ENCODE results near the gene C7orf33. TPM values are rescaled to one million over a fixed set of nuclear protein-coding genes. Genes with fewer than 3 reads are reported as not detected.

Gene C7orf33
- total RNA-seq, 1 experiment from 2014 or later = not detected

- no peaks in the 10 kb centered on the region for H3K4me1 ChIP-seq (ENCODE audit: insufficient read depth, low read length)
- H2BK15ac ChIP-seq (ENCODE audit: low read depth, low read length) = no peak overlapping the region
- H2BK5ac ChIP-seq (ENCODE audit: insufficient read length, low read length) = no peak overlapping the region
- no peak overlapping the region for H2AFZ ChIP-seq (ENCODE audit: low read length)
- no peak overlapping the region for H3K4ac ChIP-seq (ENCODE audit: low read depth, low read length)
- no peak overlapping the region for H2BK12ac ChIP-seq (ENCODE audit: insufficient read length, low read depth, low read length)
- H3K23me2 ChIP-seq (ENCODE audit: insufficient read length, low read depth, low read length, poor library complexity, severe bottlenecking) = no peaks in the 10 kb centered on the region
- no peaks in the 10 kb centered on the region for H3K79me2 ChIP-seq (ENCODE audit: insufficient read depth, low read length)
- no peaks in the 10 kb centered on the region for H3K27me3 ChIP-seq (ENCODE audit: insufficient read depth, low read length)
- no peaks in the 10 kb centered on the region for H3K79me1 ChIP-seq (ENCODE audit: insufficient read depth, low read depth, low read length, poor library complexity, severe bottlenecking)
- peaks cover 0 to 3% of the 10 kb centered on the region in 2 experiments; a peak in 1 of 4 replicates for H3K4me1 Mint-ChIP-seq
- no peaks in the 10 kb centered on the region for H3K27me3 Mint-ChIP-seq (ENCODE audit: low read depth)
- H3T11ph ChIP-seq (ENCODE audit: low read length) = no peak overlapping the region
- no peak overlapping the region for H2BK120ac ChIP-seq (ENCODE audit: low read depth, low read length, poor library complexity, severe bottlenecking)
- no peak overlapping the region for H3K23ac ChIP-seq (ENCODE audit: insufficient read length, low read depth, low read length)
- no peaks in the 10 kb centered on the region for H3K36me3 Mint-ChIP-seq (ENCODE audit: insufficient read depth in 1 of 3, low read depth in 3 of 3)
- H4K20me1 ChIP-seq (ENCODE audit: control insufficient read depth, insufficient read depth, insufficient read length) = no peaks in the 10 kb centered on the region
- H3K9ac ChIP-seq (ENCODE audit: extremely low read depth, insufficient read length, low read length) = no peak overlapping the region
- no peak overlapping the region for H3K4me2 ChIP-seq (ENCODE audit: insufficient read depth, insufficient read length, low read length)
- no peak overlapping the region for H3K4me3 Mint-ChIP-seq
- no peaks in the 10 kb centered on the region for H3K9me3 Mint-ChIP-seq
- H3K18ac ChIP-seq (ENCODE audit: insufficient read length, low read depth, low read length) = no peak overlapping the region
- no peak overlapping the region for H4K5ac ChIP-seq (ENCODE audit: insufficient read length, low read depth, low read length)
- no peak overlapping the region for H3K56ac ChIP-seq (ENCODE audit: insufficient read length, low read depth, low read length)
- no peaks in the 10 kb centered on the region for H3K9me3 ChIP-seq (ENCODE audit: control insufficient read depth, low read depth, low read length)
- no peak overlapping the region for H2BK20ac ChIP-seq (ENCODE audit: low read depth, low read length, poor library complexity, severe bottlenecking)
- no peak overlapping the region for H2AK5ac ChIP-seq (ENCODE audit: insufficient read length, low read length)
- TF ChIP-seq CTCF (conservative IDR thresholded peaks at IDR 0.05) = no peak
- no peak overlapping the region for H3K27ac Mint-ChIP-seq
- no peak overlapping the region for H4K91ac ChIP-seq (ENCODE audit: insufficient read length, low read depth, low read length)
- H3K27ac ChIP-seq (ENCODE audit: insufficient read length, low read depth, low read length) = no peak overlapping the region
- no peak for DNase-seq
- WGBS (ENCODE audit: extremely low coverage, insufficient read length, low lambda C conversion rate) = no CpG with 5 or more reads among the region's 4 CpGs
- H4K8ac ChIP-seq (replicated peaks; ENCODE audit: insufficient read length, low read depth, low read length) = no peak overlapping the region
- H3K14ac ChIP-seq (ENCODE audit: insufficient read depth, low read length) = no peak overlapping the region
Measured at GRCh38 chr7:148650232-148650858, 59.8 kb downstream of the C7orf33 start.

Measured in H9 (cell line).